HCT116 (cell line): ENCODE measurements around the gene NCOA1. TPM values are rescaled to one million over a fixed set of nuclear protein-coding genes. Genes with fewer than 3 reads are reported as not detected.

Source experiments
- ATAC-seq: fragments of 200-7000 bp; cut with Tn5 transposase; 2 replicates; pipeline ENCODE4 v1.9.1; 2020; ENCODE audit warnings: mild to moderate bottlenecking, moderate library complexity
- BruUV-seq: library from RNA; stranded (reverse); fragments of 400-500 nt; replicated peaks from 2 replicates; lab custom pipeline; 2021; lab: Mats Ljungman, UMichigan
- CTCF ChIA-PET: fragments of 300-600 bp; sonication (Branson Sonifier 250); formaldehyde crosslinking; loops from one replicate; lab custom pipeline; 2021; ENCODE audit warnings: antibody characterized with exemption; lab: Charles Lee
- POLR2A ChIA-PET: fragments of 300-600, 350-600 bp; sonication (Branson Sonifier 250); formaldehyde crosslinking; loops from one replicate; lab custom pipeline; 2021; ENCODE audit warnings: antibody characterized with exemption; lab: Charles Lee
- RAD21 ChIA-PET, 2 experiments: fragments of 300-600 bp; sonication (Branson Sonifier 250); formaldehyde crosslinking; loops; one replicate each; lab custom pipeline; 2023; ENCODE audit warnings: low total read pairs in 2 of 2; ENCODE audit not compliant: uncharacterized antibody in 2 of 2, unreplicated experiment in 2 of 2, low non-redundant PET in 1 of 2; lab: Charles Lee
- DNase-seq: peaks from one replicate; pipeline ENCODE4 v3.0.0-alpha.2; 2010; ENCODE audit warnings: low read depth, low spot score
- H2AFZ ChIP-seq: fragments of 200-600 bp; shearing (Covaris generic), sonication (generic); 2 replicates; pipeline ENCODE4 v1.6.1; 2017; ENCODE audit warnings: low read depth, mixed run types, mixed read lengths, antibody characterized with exemption, low read length; ENCODE audit not compliant: poor library complexity, severe bottlenecking
- H3K27ac ChIP-seq: 2 replicates; pipeline ENCODE4 v1.5.1; 2012; ENCODE audit warnings: low read depth, low read length
- H3K27me3 ChIP-seq: fragments of 200-600 bp; sonication (generic); 2 replicates; pipeline ENCODE4 v1.6.1; 2016; ENCODE audit warnings: mixed run types, low read length, mixed read lengths; ENCODE audit not compliant: insufficient read depth
- H3K36me3 ChIP-seq, 2 experiments: fragments of 200-500 bp in 1 of 2; fragments of 200-600 bp in 1 of 2; sonication (Bioruptor generic) in 1 of 2; sonication (generic) in 1 of 2; 2 replicates each; pipeline versions ENCODE4 v1.5.1 to v1.6.1; 2014 to 2016; ENCODE audit warnings: low read length in 2 of 2, inconsistent platforms in 1 of 2, mixed read lengths in 1 of 2, mixed run types in 1 of 2; ENCODE audit not compliant: insufficient read depth in 2 of 2, control insufficient read depth in 1 of 2
- H3K4me1 ChIP-seq, 2 experiments: fragments of 200-600 bp in 1 of 2; sonication (generic) in 1 of 2; 2 replicates each; pipeline versions ENCODE4 v1.5.1 to v1.6.1; 2012 to 2017; ENCODE audit warnings: low read length in 2 of 2, inconsistent platforms in 1 of 2, mild to moderate bottlenecking in 1 of 2, mixed read lengths in 1 of 2, mixed run types in 1 of 2, moderate library complexity in 1 of 2; ENCODE audit not compliant: insufficient read depth in 2 of 2, control insufficient read depth in 1 of 2
- H3K4me2 ChIP-seq: fragments of 200-600 bp; sonication (generic); 2 replicates; pipeline ENCODE4 v1.6.1; 2017; ENCODE audit warnings: mixed run types, low read length, mixed read lengths
- H3K4me3 ChIP-seq, 2 experiments: fragments of 200-600 bp in 1 of 2; sonication (generic) in 1 of 2; replicated peaks in 1 of 2; 2 replicates each; pipeline ENCODE4 v1.5.1; 2011 to 2016; ENCODE audit warnings: low read length in 2 of 2, control low read depth in 1 of 2, low read depth in 1 of 2, mild to moderate bottlenecking in 1 of 2, mixed read lengths in 1 of 2, mixed run types in 1 of 2
- H3K79me2 ChIP-seq: fragments of 200-600 bp; sonication (generic); 2 replicates; pipeline ENCODE4 v1.6.1; 2017; ENCODE audit warnings: mild to moderate bottlenecking, mixed run types, low read length, moderate library complexity, mixed read lengths; ENCODE audit not compliant: insufficient read depth
- H3K9ac ChIP-seq: fragments of 200-600 bp; sonication (generic); 2 replicates; pipeline ENCODE4 v1.6.1; 2016; ENCODE audit warnings: low read length, mixed read lengths
- H3K9me2 ChIP-seq: fragments of 200-600 bp; sonication (generic), shearing (Covaris generic); 2 replicates; pipeline ENCODE4 v1.6.1; 2017; ENCODE audit warnings: mixed run types, mild to moderate bottlenecking, moderate library complexity; ENCODE audit not compliant: insufficient read depth
- H3K9me3 ChIP-seq, 2 experiments: fragments of 200-500 bp in 1 of 2; fragments of 200-600 bp in 1 of 2; sonication (Bioruptor generic) in 1 of 2; sonication (generic) in 1 of 2; 2 replicates each; pipeline ENCODE4 v1.6.1; 2014 to 2017; ENCODE audit warnings: low read length in 2 of 2, mixed read lengths in 2 of 2, inconsistent platforms in 1 of 2, low read depth in 1 of 2, mild to moderate bottlenecking in 1 of 2, mixed run types in 1 of 2, moderate library complexity in 1 of 2; ENCODE audit not compliant: control insufficient read depth in 1 of 2, insufficient read depth in 1 of 2
- H4K20me1 ChIP-seq: fragments of 200-600 bp; sonication (generic), shearing (Covaris generic); 2 replicates; pipeline ENCODE4 v1.6.1; 2017; ENCODE audit warnings: mixed run types, mild to moderate bottlenecking, moderate library complexity; ENCODE audit not compliant: insufficient read depth
- CBX3 ChIP-seq: IDR thresholded peaks from 2 replicates; pipeline ENCODE4 v1.6.1; 2012; ENCODE audit warnings: low read depth
- CEBPB ChIP-seq: IDR thresholded peaks from 2 replicates; pipeline ENCODE4 v1.6.1; 2012; ENCODE audit warnings: low read depth
- EGR1 ChIP-seq: IDR thresholded peaks from 2 replicates; pipeline ENCODE4 v1.6.1; 2012; ENCODE audit warnings: low read depth
- ELF1 ChIP-seq: IDR thresholded peaks from 2 replicates; pipeline ENCODE4 v1.6.1; 2012; ENCODE audit warnings: low read depth, borderline replicate concordance
- EZH2phosphoT487 ChIP-seq: fragments of 200-600 bp; IDR thresholded peaks from 2 replicates; pipeline ENCODE4 v1.6.1; 2018; ENCODE audit warnings: antibody characterized with exemption, borderline replicate concordance
- POLR2A ChIP-seq: IDR thresholded peaks from 2 replicates; pipeline ENCODE4 v1.7.0; 2011; ENCODE audit warnings: borderline replicate concordance; ENCODE audit not compliant: insufficient read depth, insufficient read length; ENCODE audit errors: extremely low read depth
- POLR2AphosphoS5 ChIP-seq: IDR thresholded peaks from 2 replicates; pipeline ENCODE4 v1.6.1; 2011; ENCODE audit warnings: mild to moderate bottlenecking, low read depth, low read length, moderate library complexity
- SP1 ChIP-seq: IDR thresholded peaks from 2 replicates; pipeline ENCODE4 v1.6.1; 2012; ENCODE audit warnings: low read depth
- YY1 ChIP-seq: IDR thresholded peaks from 2 replicates; pipeline ENCODE4 v1.6.1; 2011; ENCODE audit warnings: low read length, low read depth, moderate library complexity, mild to moderate bottlenecking; ENCODE audit not compliant: insufficient replicate concordance; ENCODE audit errors: extremely low read depth
- ZFX ChIP-seq: fragments of 450-650 bp; IDR thresholded peaks from 2 replicates; pipeline ENCODE4 v1.6.1; 2017
- intact Hi-C: fragments of 100-400 bp; cut with micrococcal nuclease; formaldehyde crosslinking; loops from 2 replicates; pipeline ENCODE4 v1.10.0; 2022
- total RNA-seq: library from RNA; stranded (reverse); gene quantifications from one replicate; pipeline ENCODE4 v1.2.1, GENCODE V29; 2021; ENCODE audit not compliant: unreplicated experiment
- TF ChIP-seq, protein P1 (sequence below): IDR thresholded peaks from 2 replicates; pipeline ENCODE4 v1.6.1; 2012; ENCODE audit warnings: low read depth
- TF ChIP-seq, protein P2 (sequence below): IDR thresholded peaks from 2 replicates; pipeline ENCODE4 v1.6.1; 2011; ENCODE audit warnings: mild to moderate bottlenecking, low read length, moderate library complexity; ENCODE audit not compliant: insufficient replicate concordance; ENCODE audit errors: extremely low read depth
- TF ChIP-seq, protein P3 (sequence below): IDR thresholded peaks from 2 replicates; pipeline ENCODE4 v1.6.1; 2012
- TF ChIP-seq, protein P4 (sequence below): IDR thresholded peaks from 2 replicates; pipeline ENCODE4 v1.6.1; 2012

The NCOA1 gene
- total RNA-seq, 1 experiment from 2014 or later, result 10.4 TPM

DNA sequence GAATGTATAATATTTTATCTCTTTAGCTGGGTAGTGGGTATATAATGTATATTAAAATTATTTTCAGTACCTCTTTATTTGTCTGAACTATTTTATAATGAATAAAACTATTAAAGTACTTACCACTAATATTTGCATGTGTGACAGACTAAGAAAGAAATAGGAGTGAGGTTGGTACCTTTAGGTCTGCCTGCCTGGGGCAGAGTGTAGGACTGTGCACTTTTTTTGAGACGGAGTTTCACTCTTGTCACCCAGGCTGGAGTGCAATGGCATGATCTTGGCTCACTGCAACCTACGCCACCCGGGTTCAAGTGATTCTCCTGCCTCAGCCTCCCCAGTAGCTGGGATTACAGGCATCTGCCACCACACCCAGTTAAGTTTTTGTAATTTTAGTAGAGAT, 18.8 kb downstream of the NCOA1 start:
- Histone ChIP-seq H2AFZ (no peak overlapping the region), H3K9ac (no peak overlapping the region), H3K4me1 (no peaks in the 10 kb centered on the region; a peak in 1 of 4 replicates), H3K27me3 (no peaks in the 10 kb centered on the region), H3K79me2 (no peaks in the 10 kb centered on the region), H3K4me3 (no peak overlapping the region), H3K9me2 (no peaks in the 10 kb centered on the region), H3K27ac (no peak overlapping the region), H4K20me1 (no peaks in the 10 kb centered on the region), H3K36me3 (no peaks in the 10 kb centered on the region), H3K4me2 (no peak overlapping the region), H3K9me3 (no peaks in the 10 kb centered on the region)
- ATAC-seq (no peak), DNase-seq (no peak)
- intact Hi-C loops, result no loop called here
- POLR2A ChIA-PET, result no interaction called here
- RAD21 ChIA-PET, result no interaction called here
- no TSS peak for BruUV-seq
- CTCF ChIA-PET, result no interaction called here
- no peak for TF ChIP-seq CBX3
- TF ChIP-seq YY1, result no peak
- TF ChIP-seq POLR2A, result no peak

GRCh38 chr2:24510771-24511170, 19.7 kb downstream of the NCOA1 start:
- CTCF ChIA-PET, result no interaction called here
- Histone ChIP-seq H3K9me3 (no peaks in the 10 kb centered on the region), H3K36me3 (no peaks in the 10 kb centered on the region), H2AFZ (no peak overlapping the region), H3K9ac (no peak overlapping the region), H3K4me3 (no peak overlapping the region), H3K9me2 (no peaks in the 10 kb centered on the region), H3K4me1 (peaks cover 0 to 8% of the 10 kb centered on the region in 2 experiments; a peak in 2 of 4 replicates), H3K79me2 (no peaks in the 10 kb centered on the region), H4K20me1 (no peaks in the 10 kb centered on the region), H3K4me2 (no peak overlapping the region), H3K27ac (no peak overlapping the region), H3K27me3 (no peaks in the 10 kb centered on the region)
- POLR2A ChIA-PET, result no interaction called here
- RAD21 ChIA-PET, result no interaction called here
- DNase-seq (no peak), ATAC-seq (no peak)
- intact Hi-C loops, result no loop called here
- TF ChIP-seq, protein P1, sequence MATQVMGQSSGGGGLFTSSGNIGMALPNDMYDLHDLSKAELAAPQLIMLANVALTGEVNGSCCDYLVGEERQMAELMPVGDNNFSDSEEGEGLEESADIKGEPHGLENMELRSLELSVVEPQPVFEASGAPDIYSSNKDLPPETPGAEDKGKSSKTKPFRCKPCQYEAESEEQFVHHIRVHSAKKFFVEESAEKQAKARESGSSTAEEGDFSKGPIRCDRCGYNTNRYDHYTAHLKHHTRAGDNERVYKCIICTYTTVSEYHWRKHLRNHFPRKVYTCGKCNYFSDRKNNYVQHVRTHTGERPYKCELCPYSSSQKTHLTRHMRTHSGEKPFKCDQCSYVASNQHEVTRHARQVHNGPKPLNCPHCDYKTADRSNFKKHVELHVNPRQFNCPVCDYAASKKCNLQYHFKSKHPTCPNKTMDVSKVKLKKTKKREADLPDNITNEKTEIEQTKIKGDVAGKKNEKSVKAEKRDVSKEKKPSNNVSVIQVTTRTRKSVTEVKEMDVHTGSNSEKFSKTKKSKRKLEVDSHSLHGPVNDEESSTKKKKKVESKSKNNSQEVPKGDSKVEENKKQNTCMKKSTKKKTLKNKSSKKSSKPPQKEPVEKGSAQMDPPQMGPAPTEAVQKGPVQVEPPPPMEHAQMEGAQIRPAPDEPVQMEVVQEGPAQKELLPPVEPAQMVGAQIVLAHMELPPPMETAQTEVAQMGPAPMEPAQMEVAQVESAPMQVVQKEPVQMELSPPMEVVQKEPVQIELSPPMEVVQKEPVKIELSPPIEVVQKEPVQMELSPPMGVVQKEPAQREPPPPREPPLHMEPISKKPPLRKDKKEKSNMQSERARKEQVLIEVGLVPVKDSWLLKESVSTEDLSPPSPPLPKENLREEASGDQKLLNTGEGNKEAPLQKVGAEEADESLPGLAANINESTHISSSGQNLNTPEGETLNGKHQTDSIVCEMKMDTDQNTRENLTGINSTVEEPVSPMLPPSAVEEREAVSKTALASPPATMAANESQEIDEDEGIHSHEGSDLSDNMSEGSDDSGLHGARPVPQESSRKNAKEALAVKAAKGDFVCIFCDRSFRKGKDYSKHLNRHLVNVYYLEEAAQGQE, result no peak
- TF ChIP-seq SP1 (no peak), EGR1 (no peak), EZH2phosphoT487 (no peak), ZFX (no peak), ELF1 (no peak), POLR2AphosphoS5 (no peak), YY1 (no peak), CEBPB (no peak)
- TF ChIP-seq, protein P2, sequence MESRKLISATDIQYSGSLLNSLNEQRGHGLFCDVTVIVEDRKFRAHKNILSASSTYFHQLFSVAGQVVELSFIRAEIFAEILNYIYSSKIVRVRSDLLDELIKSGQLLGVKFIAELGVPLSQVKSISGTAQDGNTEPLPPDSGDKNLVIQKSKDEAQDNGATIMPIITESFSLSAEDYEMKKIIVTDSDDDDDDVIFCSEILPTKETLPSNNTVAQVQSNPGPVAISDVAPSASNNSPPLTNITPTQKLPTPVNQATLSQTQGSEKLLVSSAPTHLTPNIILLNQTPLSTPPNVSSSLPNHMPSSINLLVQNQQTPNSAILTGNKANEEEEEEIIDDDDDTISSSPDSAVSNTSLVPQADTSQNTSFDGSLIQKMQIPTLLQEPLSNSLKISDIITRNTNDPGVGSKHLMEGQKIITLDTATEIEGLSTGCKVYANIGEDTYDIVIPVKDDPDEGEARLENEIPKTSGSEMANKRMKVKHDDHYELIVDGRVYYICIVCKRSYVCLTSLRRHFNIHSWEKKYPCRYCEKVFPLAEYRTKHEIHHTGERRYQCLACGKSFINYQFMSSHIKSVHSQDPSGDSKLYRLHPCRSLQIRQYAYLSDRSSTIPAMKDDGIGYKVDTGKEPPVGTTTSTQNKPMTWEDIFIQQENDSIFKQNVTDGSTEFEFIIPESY, result no peak
- TF ChIP-seq, protein P3, sequence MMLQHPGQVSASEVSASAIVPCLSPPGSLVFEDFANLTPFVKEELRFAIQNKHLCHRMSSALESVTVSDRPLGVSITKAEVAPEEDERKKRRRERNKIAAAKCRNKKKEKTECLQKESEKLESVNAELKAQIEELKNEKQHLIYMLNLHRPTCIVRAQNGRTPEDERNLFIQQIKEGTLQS, result no peak
- TF ChIP-seq, protein P4, sequence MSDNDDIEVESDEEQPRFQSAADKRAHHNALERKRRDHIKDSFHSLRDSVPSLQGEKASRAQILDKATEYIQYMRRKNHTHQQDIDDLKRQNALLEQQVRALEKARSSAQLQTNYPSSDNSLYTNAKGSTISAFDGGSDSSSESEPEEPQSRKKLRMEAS, result no peak
- BruUV-seq, result no TSS peak
